HG02610 (cell line): Measurements from ENCODE around the gene PPP1R12B.
A peak's percentile ranks its signal among the peaks of the same experiment; 100 is the strongest.
"Not testable (repeated sequence)": the region's sequence is repeated elsewhere in the genome, so short reads cannot be mapped to it uniquely, and the experiment has no call there.

ENCODE experiments used
- ATAC-seq: cut with Tn5 transposase; IDR thresholded peaks from one replicate; pipeline ENCODE4 v1.9.1; 2021; ENCODE audit warnings: mild to moderate bottlenecking, moderate library complexity; ENCODE audit not compliant: unreplicated experiment

Gene PPP1R12B

GRCh38 chr1:202343652-202344349, 4.7 kb upstream of the PPP1R12B start:
- ATAC-seq: no peak

GRCh38 chr1:202348005-202348508, 442 bp upstream of the PPP1R12B start:
- ATAC-seq: no peak

GRCh38 chr1:202349206-202349928, 868 bp downstream of the PPP1R12B start:
- ATAC-seq: no peak

GRCh38 chr1:202351725-202352124, 3.2 kb downstream of the PPP1R12B start:
- no peak for ATAC-seq

GRCh38 chr1:202352583-202353197, 4.2 kb downstream of the PPP1R12B start:
- not testable (repeated sequence) for ATAC-seq

GRCh38 chr1:202355944-202356553, 7.5 kb downstream of the PPP1R12B start:
- ATAC-seq: no peak

GRCh38 chr1:202357506-202357905, 9.0 kb downstream of the PPP1R12B start:
- no peak for ATAC-seq

GRCh38 chr1:202361224-202361623, 12.7 kb downstream of the PPP1R12B start:
- ATAC-seq: no peak

- no peak for ATAC-seq
Measured at GRCh38 chr1:202361701-202362100, 13.2 kb downstream of the PPP1R12B start.

GRCh38 chr1:202362212-202362611, 13.7 kb downstream of the PPP1R12B start:
- no peak for ATAC-seq

GRCh38 chr1:202365092-202365815, 16.8 kb downstream of the PPP1R12B start:
- no peak for ATAC-seq

GRCh38 chr1:202367271-202367670, 18.8 kb downstream of the PPP1R12B start:
- ATAC-seq: no peak

GRCh38 chr1:202370906-202371305, 22.4 kb downstream of the PPP1R12B start:
- not testable (repeated sequence) for ATAC-seq

GRCh38 chr1:202374099-202374498, 25.6 kb downstream of the PPP1R12B start:
- no peak for ATAC-seq

GRCh38 chr1:202375175-202375574, 26.7 kb downstream of the PPP1R12B start:
- peak; percentile 44 for ATAC-seq

- no peak for ATAC-seq
Measured at GRCh38 chr1:202376247-202376646, 27.7 kb downstream of the PPP1R12B start.

GRCh38 chr1:202379884-202380529, 31.5 kb downstream of the PPP1R12B start:
- not testable (repeated sequence) for ATAC-seq

- ATAC-seq: not testable (repeated sequence)
Measured at GRCh38 chr1:202380535-202380934, 32.0 kb downstream of the PPP1R12B start.

GRCh38 chr1:202381867-202382266, 33.4 kb downstream of the PPP1R12B start:
- not testable (repeated sequence) for ATAC-seq

- not testable (repeated sequence) for ATAC-seq
Measured at GRCh38 chr1:202395831-202396230, 47.3 kb downstream of the PPP1R12B start.
